Gastrocnemius medialis (tissue), 4 donors: ENCODE data around the gene PDK1. TPM values are rescaled to one million over a fixed set of nuclear protein-coding genes. Genes with fewer than 3 reads are reported as not detected.

Experiments used
- ATAC-seq, 2 donors: fragments of 150-250 bp; one replicate each; pipeline ENCODE4 v1.9.1; 2016
- DNase-seq, 2 donors: peaks; one replicate each; pipeline ENCODE4 v3.0.0-alpha.2; 2019
- H3K27ac ChIP-seq, 4 donors: fragments of 200-600 bp; sonication (generic); 1 replicate in 1 of 4; 2 replicates in 3 of 4; pipeline ENCODE4 v1.5.1; 2016 to 2018; ENCODE audit warnings: mild to moderate bottlenecking in 2 of 4, moderate library complexity in 1 of 4
- H3K27me3 ChIP-seq, 3 donors: fragments of 200-600 bp; sonication (generic) in 2 of 3; 1 replicate in 1 of 3; 2 replicates in 2 of 3; pipeline versions ENCODE4 v1.5.1 to v1.6.0; 2016 to 2019; ENCODE audit warnings: mild to moderate bottlenecking in 1 of 3, moderate library complexity in 1 of 3
- H3K36me3 ChIP-seq, 2 donors: fragments of 200-600 bp; sonication (generic) in 1 of 2; one replicate each; pipeline ENCODE4 v1.5.1; 2017 to 2018
- H3K4me1 ChIP-seq, 2 donors: fragments of 200-600 bp; sonication (generic) in 1 of 2; one replicate each; pipeline ENCODE4 v1.5.1; 2016 to 2017; ENCODE audit warnings: mild to moderate bottlenecking in 2 of 2
- H3K4me3 ChIP-seq, 4 donors: fragments of 200-600 bp; sonication (generic) in 3 of 4; 1 replicate in 1 of 4; 2 replicates in 3 of 4; pipeline ENCODE4 v1.5.1; 2016 to 2019; ENCODE audit warnings: mild to moderate bottlenecking in 2 of 4
- H3K9me3 ChIP-seq, 3 donors: fragments of 200-600 bp; sonication (generic) in 2 of 3; 1 replicate in 1 of 3; 2 replicates in 2 of 3; pipeline ENCODE4 v1.5.1; 2016 to 2019
- POLR2A ChIP-seq, 2 donors: fragments of 450-650 bp; IDR thresholded peaks; one replicate each; pipeline ENCODE4 v1.6.1; 2017; ENCODE audit warnings: antibody characterized with exemption in 2 of 2, mild to moderate bottlenecking in 2 of 2, moderate library complexity in 2 of 2
- in situ Hi-C, 4 donors: fragments of 200-750 bp; cut with MboI; loops; one replicate each; pipeline versions ENCODE4 v1.15.0 to v1.8.0; 2017; ENCODE audit warnings: low sequenced_read_pairs in 4 of 4
- intact Hi-C: fragments of 100-400 bp; cut with DNase I; formaldehyde crosslinking; loops from one replicate; pipeline ENCODE4 v1.15.1; 2023; ENCODE audit warnings: low total_unique reads
- total RNA-seq, 4 donors: library from RNA; depleted of rRNA; stranded (reverse); fragments of >200 nt; gene quantifications; one replicate each; pipeline versions ENCODE4 v1.1.0 to v1.2.3, GENCODE V29; 2016
- TF ChIP-seq, protein P1 (sequence below), 5 experiments: fragments of 450-650 bp in 3 of 5; fragments of 200-600 bp in 2 of 5; sonication (generic) in 2 of 5; IDR thresholded peaks in 4 of 5; conservative IDR thresholded peaks in 1 of 5; 1 replicate in 4 of 5; 2 replicates in 1 of 5; pipeline ENCODE4 v1.5.1; 2016 to 2019; ENCODE audit warnings: antibody characterized with exemption in 5 of 5, mild to moderate bottlenecking in 3 of 5, moderate library complexity in 3 of 5

PDK1 gene
- total RNA-seq, 4 donors from 2014 or later: 5.8 to 23.8 (median 14.0) TPM

DNA sequence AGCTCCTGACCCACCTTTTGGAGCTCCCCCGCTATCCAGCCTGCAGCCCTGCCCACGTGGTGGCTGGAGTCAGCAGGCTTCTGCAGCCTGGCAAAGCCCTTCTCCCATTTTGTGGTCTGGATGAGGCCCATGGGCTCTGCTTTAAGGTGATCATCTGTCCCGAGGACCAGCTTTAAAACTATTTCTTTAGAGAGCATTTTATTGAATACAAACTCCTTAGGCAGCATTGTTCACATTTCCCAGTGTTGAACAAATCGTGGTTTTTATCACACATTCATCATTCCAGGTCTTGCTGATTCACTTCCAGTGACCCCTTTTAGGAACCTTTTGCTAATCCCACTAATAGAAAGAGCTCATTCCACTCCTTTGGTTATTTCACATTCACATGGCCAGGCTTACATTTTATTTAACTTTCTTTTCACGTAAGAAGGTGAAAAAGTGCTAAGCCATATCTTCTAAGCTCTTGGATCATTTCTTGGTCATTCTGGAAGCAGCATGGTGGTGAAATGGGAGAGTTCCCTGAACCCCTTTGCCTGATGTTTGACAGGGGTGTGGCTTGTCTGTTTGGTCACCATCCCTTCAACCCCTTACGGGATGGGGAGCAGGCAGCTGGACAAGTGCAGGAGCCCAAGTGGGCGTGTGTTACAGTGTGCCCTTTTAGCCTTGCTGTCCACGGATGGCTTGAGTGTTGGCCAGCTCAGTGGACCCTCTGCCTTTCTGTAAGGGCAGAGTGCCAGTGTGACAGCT is 99.4 kb downstream of the PDK1 start:
- TF ChIP-seq, protein P1, sequence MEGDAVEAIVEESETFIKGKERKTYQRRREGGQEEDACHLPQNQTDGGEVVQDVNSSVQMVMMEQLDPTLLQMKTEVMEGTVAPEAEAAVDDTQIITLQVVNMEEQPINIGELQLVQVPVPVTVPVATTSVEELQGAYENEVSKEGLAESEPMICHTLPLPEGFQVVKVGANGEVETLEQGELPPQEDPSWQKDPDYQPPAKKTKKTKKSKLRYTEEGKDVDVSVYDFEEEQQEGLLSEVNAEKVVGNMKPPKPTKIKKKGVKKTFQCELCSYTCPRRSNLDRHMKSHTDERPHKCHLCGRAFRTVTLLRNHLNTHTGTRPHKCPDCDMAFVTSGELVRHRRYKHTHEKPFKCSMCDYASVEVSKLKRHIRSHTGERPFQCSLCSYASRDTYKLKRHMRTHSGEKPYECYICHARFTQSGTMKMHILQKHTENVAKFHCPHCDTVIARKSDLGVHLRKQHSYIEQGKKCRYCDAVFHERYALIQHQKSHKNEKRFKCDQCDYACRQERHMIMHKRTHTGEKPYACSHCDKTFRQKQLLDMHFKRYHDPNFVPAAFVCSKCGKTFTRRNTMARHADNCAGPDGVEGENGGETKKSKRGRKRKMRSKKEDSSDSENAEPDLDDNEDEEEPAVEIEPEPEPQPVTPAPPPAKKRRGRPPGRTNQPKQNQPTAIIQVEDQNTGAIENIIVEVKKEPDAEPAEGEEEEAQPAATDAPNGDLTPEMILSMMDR (IDR thresholded peaks at IDR 0.05 in 4 of 5, conservative IDR thresholded peaks at IDR 0.05 in 1 of 5): no peak
- TF ChIP-seq POLR2A (IDR thresholded peaks at IDR 0.05): no peak
- DNase-seq: no peak
- in situ Hi-C loops (no loop called here), intact Hi-C loops (no loop called here)
- Histone ChIP-seq H3K27me3 (no peaks in the 10 kb centered on the region), H3K27ac (no peak overlapping the region), H3K9me3 (no peaks in the 10 kb centered on the region), H3K4me1 (no peaks in the 10 kb centered on the region), H3K36me3 (no peaks in the 10 kb centered on the region), H3K4me3 (no peak overlapping the region)
- ATAC-seq: no peak

DNA sequence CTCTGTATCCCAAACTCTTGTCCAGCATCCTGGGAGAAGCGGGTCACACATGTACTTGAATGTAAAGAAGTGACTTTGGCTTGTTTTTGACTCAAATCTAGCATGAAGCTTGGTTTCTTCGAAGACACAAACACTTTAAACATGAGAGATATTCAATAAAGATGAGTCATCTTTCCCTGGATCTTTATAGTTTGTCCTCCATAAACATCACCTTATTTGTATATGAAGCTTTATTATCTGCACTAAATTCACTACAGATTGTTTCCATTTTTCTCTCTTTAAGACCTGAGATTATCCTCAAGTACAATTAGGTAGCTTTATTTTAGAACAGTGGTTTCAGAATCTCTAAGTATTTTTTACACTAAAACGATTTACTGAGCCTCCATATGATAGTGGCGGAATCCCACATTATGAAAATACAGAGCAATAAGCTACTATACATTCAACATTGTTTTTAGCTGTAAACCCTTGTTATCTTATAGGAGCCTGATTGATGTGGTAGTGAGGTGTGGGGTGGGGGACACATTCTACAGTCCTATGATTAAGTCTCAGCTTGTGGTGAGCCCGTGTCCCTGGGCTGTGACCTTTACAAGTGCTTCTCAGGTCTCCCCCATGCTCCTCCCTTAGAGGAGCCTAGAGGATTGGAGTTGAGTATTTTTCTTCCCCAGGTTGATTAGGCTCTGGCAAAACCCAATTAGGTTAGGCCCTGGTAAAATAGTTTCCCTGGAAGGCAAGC is 100.1 kb downstream of the PDK1 start:
- H3K36me3 ChIP-seq: no peaks in the 10 kb centered on the region
- H3K9me3 ChIP-seq: no peaks in the 10 kb centered on the region
- DNase-seq (no peak), ATAC-seq (no peak)
- H3K27ac ChIP-seq: no peak overlapping the region
- TF ChIP-seq, protein P1 (IDR thresholded peaks at IDR 0.05 in 4 of 5, conservative IDR thresholded peaks at IDR 0.05 in 1 of 5): no peak
- TF ChIP-seq POLR2A (IDR thresholded peaks at IDR 0.05): no peak
- H3K27me3 ChIP-seq: no peaks in the 10 kb centered on the region
- intact Hi-C loops: no loop called here
- no peaks in the 10 kb centered on the region for H3K4me1 ChIP-seq
- H3K4me3 ChIP-seq: no peak overlapping the region
- in situ Hi-C loops: no loop called here

Other genes with a start within 250 kb of the PDK1 start
- 10 to 100 TPM; 22.5 to 40.6 (median 29.2) TPM for gene ITGA6, start 128.5 kb upstream of the PDK1 start, total RNA-seq
- 1 to 10 TPM; 1.4 to 5.5 (median 1.8) TPM for gene RAPGEF4, start 179.8 kb downstream of the PDK1 start, total RNA-seq